GM19240 (cell line): ENCODE data around the gene PRR23E.

Experiments
- DNase-seq: peaks from one replicate; pipeline ENCODE4 v3.0.0; 2011; ENCODE audit warnings: low spot score; ENCODE audit not compliant: insufficient read length

The PRR23E gene

GRCh38 chr3:127224118-127224517 is 31.2 kb downstream of the PRR23E start:
- DNase-seq: no peak

DNA sequence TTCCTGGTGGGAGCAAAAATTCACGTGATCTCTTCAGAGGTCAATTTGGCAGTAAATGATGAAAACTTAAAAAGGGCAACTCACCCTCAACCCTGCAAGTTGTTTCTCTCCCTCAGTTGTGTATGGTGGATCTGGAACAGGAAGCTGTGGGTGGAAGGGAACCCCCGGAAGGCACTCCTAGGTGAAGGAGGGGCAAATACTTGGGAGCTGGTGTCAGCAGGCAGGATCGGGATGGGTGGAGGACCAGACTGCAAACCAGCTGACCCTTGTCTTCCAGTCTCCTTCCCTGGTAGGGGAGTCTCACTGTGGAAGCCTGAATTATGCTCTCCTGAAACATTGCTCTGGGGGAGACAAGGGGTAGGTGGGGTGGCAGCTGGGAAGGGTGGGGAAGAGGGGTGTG is 33.5 kb downstream of the PRR23E start:
- DNase-seq: no peak

- DNase-seq: no peak
Measured at GRCh38 chr3:127226946-127227842, 34.3 kb downstream of the PRR23E start.

DNA sequence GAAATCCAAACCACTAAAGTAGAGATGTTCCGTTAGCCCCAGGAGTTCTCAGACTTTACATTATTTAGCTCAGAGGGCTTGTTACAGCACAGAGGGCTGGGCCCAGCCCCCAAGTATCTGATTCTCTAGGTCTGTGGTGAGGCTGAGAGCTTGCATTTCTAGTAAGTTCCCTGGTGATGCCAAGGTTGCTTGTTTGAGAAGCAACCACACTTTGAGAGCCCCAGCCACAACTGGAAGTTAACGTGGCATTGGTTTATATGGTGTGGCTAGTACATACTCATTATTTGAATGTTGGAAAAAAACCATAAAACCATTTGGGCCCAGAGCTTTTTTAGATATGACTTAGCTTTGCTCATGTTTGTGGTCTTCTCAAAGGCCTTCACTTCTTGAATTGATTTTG is 35.9 kb downstream of the PRR23E start:
- no peak for DNase-seq

- DNase-seq: no peak
Measured at GRCh38 chr3:127233371-127233770, 40.4 kb downstream of the PRR23E start.

DNA sequence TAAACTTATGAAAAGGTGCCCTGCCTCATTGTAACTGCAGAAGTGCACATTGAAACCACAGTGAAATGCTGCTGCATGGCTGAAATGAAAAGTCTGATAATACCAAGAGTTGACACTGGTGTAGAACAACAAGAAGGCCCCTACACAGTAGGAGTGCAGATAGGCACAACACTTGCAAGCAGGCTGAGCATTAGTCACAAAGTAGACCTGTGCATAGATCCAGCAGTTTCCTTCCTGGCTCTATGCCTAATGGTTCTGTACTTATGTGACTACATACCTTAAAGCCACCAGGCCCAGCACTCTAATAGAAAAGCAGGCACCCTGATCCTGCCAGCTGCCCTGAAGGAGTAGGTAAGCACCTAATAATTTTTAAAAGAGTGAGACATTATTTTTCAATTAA is 41.8 kb downstream of the PRR23E start:
- no peak for DNase-seq

GRCh38 chr3:127235706-127236105 is 42.8 kb downstream of the PRR23E start:
- no peak for DNase-seq

- no peak for DNase-seq
Measured at GRCh38 chr3:127237835-127238234, 44.9 kb downstream of the PRR23E start.

DNA sequence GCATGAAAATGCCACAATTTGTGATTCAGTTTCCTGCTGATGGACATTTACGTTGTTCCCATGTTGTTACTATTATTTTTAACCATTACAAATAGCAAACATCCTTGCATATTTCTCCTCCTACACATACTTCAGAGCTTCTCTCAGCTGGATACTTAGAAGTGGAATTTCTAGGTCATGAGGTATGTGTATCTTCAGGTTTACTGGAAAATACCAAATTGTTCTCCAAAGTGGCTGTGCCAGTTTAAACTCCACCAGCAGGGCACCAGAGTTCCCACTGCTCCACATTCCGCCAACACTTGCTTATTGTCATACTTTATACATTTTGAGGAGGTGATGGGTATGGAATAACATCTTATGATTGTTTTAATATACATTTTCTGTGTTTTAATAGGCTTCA is 45.7 kb downstream of the PRR23E start:
- no peak for DNase-seq

GRCh38 chr3:127247292-127247691 is 54.4 kb downstream of the PRR23E start:
- no peak for DNase-seq
